Right lobe of liver (tissue), 6 donors: ENCODE data around the gene NPEPL1. TPM values are rescaled to one million over a fixed set of nuclear protein-coding genes. Genes with fewer than 3 reads are reported as not detected.

Experiments used
- ATAC-seq, 4 donors: fragments of 200-7000 bp; cut with Tn5 transposase; one replicate each; pipeline ENCODE4 v1.9.1; 2020; ENCODE audit warnings: mild to moderate bottlenecking in 4 of 4, moderate library complexity in 4 of 4
- DNase-seq, 3 donors: peaks; one replicate each; pipeline ENCODE4 v3.0.0-alpha.2; 2020
- H3K27ac ChIP-seq, 3 donors: fragments of 200-600 bp; one replicate each; pipeline ENCODE4 v1.8.0; 2022
- H3K27me3 ChIP-seq, 2 donors: fragments of 200-600 bp; one replicate each; pipeline ENCODE4 v1.8.0; 2022
- H3K36me3 ChIP-seq, 4 donors: fragments of 200-600 bp; sonication (generic) in 1 of 4; one replicate each; pipeline versions ENCODE4 v1.5.1 to v1.8.0; 2017 to 2022; ENCODE audit warnings: control low read depth in 1 of 4
- H3K4me1 ChIP-seq, 4 donors: fragments of 200-600 bp; sonication (generic) in 1 of 4; one replicate each; pipeline versions ENCODE4 v1.5.1 to v1.8.0; 2017 to 2022; ENCODE audit warnings: control low read depth in 1 of 4
- H3K4me3 ChIP-seq, 3 donors: fragments of 200-600 bp; one replicate each; pipeline ENCODE4 v1.8.0; 2022
- H3K9me3 ChIP-seq, 4 donors: fragments of 200-600 bp; sonication (generic) in 1 of 4; one replicate each; pipeline versions ENCODE4 v1.5.1 to v1.8.0; 2017 to 2022; ENCODE audit warnings: control low read depth in 1 of 4
- POLR2A ChIP-seq: fragments of 450-650 bp; IDR thresholded peaks from one replicate; pipeline ENCODE4 v1.6.1; 2017; ENCODE audit warnings: antibody characterized with exemption, mild to moderate bottlenecking
- WGBS: methylation state at CpG from one replicate; pipeline ENCODE4 v1.1.6; 2018; ENCODE audit warnings: low coverage, low lambda C conversion rate; ENCODE audit not compliant: insufficient coverage; ENCODE audit errors: missing lambda C conversion rate; 5-methylcytosine and 5-hydroxymethylcytosine counted together
- intact Hi-C, 2 donors: fragments of 100-400 bp; cut with DNase I; formaldehyde crosslinking; loops; one replicate each; pipeline versions ENCODE4 v1.11.2 to v1.14.1; 2022
- total RNA-seq, 6 experiments: library from RNA; depleted of rRNA in 2 of 6; stranded (reverse); fragments of >200 nt in 2 of 6; fragmentation: NEBNext Ultra II Directional in 3 of 6; extraction: Animal tissue kit (Norgen Biotek cat#: 25700) in 3 of 6; gene quantifications; one replicate each; pipeline versions ENCODE4 v1.1.0 to v1.2.4, GENCODE V29; 2016 to 2023
- TF ChIP-seq, protein P1 (sequence below), 4 donors: fragments of 200-600 bp in 3 of 4; fragments of 450-650 bp in 1 of 4; IDR thresholded peaks; one replicate each; pipeline versions ENCODE4 v1.5.1 to v1.8.0; 2016 to 2022; ENCODE audit warnings: antibody characterized with exemption in 4 of 4, mild to moderate bottlenecking in 2 of 4
- donor health status: DM: no; HTN: yes; CAD: no.
- donor health status: DM: no; HTN: no; CAD: no.
- donor health status: DM: no; HTN: no; CAD: no.
- donor health status: DM: no; HTN: yes; CAD: no.
- donor health status: DM: no; HTN: yes; CAD: no.

NPEPL1 gene
- total RNA-seq, 6 experiments from 2014 or later = 7.7 to 13.9 (median 10.1) TPM

DNA sequence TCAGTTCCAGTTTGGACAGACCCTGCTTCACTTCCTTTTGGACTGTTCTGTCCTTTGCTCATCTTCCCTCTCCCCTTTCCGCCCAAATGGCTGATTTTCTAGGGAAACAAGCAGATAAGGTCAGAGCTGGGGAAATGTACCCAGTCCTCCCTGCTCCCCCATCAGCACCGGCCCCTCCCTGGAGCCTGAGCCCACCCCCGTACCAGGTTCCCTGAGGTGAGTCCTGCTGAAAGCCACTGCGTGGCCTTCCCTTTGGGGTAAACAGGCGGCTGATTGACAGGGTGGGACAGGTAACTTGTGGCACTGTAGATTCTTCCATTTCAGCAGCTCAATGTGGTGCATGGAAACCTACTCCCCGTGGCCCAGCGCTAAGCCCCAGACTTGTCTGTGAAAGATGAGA lies 70.5 kb downstream of the NPEPL1 start:
- H3K27ac ChIP-seq = no peak overlapping the region
- no peak overlapping the region for H3K4me3 ChIP-seq
- intact Hi-C loops = no loop called here
- WGBS = 55% methylated on average over 6 of the region's 7 CpGs
- no peaks in the 10 kb centered on the region for H3K4me1 ChIP-seq
- H3K9me3 ChIP-seq = no peaks in the 10 kb centered on the region
- no peak for TF ChIP-seq POLR2A
- TF ChIP-seq, protein P1, sequence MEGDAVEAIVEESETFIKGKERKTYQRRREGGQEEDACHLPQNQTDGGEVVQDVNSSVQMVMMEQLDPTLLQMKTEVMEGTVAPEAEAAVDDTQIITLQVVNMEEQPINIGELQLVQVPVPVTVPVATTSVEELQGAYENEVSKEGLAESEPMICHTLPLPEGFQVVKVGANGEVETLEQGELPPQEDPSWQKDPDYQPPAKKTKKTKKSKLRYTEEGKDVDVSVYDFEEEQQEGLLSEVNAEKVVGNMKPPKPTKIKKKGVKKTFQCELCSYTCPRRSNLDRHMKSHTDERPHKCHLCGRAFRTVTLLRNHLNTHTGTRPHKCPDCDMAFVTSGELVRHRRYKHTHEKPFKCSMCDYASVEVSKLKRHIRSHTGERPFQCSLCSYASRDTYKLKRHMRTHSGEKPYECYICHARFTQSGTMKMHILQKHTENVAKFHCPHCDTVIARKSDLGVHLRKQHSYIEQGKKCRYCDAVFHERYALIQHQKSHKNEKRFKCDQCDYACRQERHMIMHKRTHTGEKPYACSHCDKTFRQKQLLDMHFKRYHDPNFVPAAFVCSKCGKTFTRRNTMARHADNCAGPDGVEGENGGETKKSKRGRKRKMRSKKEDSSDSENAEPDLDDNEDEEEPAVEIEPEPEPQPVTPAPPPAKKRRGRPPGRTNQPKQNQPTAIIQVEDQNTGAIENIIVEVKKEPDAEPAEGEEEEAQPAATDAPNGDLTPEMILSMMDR (IDR thresholded peaks at IDR 0.05) = no peak
- no peaks in the 10 kb centered on the region for H3K36me3 ChIP-seq
- no peaks in the 10 kb centered on the region for H3K27me3 ChIP-seq
- ATAC-seq (no peak), DNase-seq (peak in 1 of 3 donors; percentile 15)

Other genes starting within 250 kb of the NPEPL1 start
- under 1 TPM in 1 of 6 experiments, not detected in 5; 0.04 TPM for gene APCDD1L, start 177.4 kb upstream of the NPEPL1 start, total RNA-seq
- gene STX16, start 41.5 kb upstream of the NPEPL1 start, total RNA-seq = 10 to 100 TPM; 18.1 to 25.3 (median 22.2) TPM
- under 1 TPM in 3 of 6 experiments, not detected in 3; 0.23 to 0.37 (median 0.27) TPM for gene GNAS-AS1, start 158.1 kb downstream of the NPEPL1 start, total RNA-seq
- 100 to 1,000 TPM; 254 to 400 (median 287) TPM for gene GNAS, start 159.9 kb downstream of the NPEPL1 start, total RNA-seq